K562 (cell line): ENCODE data around the gene ZSWIM6. TPM values are rescaled to one million over a fixed set of nuclear protein-coding genes. Genes with fewer than 3 reads are reported as not detected.

Experiments used
- ATAC-seq: fragments of 200-7000 bp; cut with Tn5 transposase; 3 replicates; pipeline ENCODE4 v1.9.1; 2020; ENCODE audit warnings: moderate library complexity
- BruUV-seq: library from RNA; stranded (reverse); fragments of 400-500 nt; replicated peaks from 2 replicates; lab custom pipeline; 2021; lab: Mats Ljungman, UMichigan
- CTCF ChIA-PET: fragments of 300-600 bp; formaldehyde crosslinking; extraction: SDS; loops from one replicate; lab custom pipeline; 2021; ENCODE audit warnings: low intra/inter-chr PET ratio; lab: Yijun Ruan, JAX
- POLR2A ChIA-PET: fragments of 300-600, 350-650 bp; sonication (Branson Sonifier 250); formaldehyde crosslinking; extraction: SDS; loops from one replicate; lab custom pipeline; 2021; ENCODE audit warnings: antibody characterized with exemption, inconsistent platforms; lab: Yijun Ruan, JAX
- DNase-seq, 4 experiments: peaks; one replicate each; pipeline versions ENCODE4 v3.0.0 to v3.0.0-alpha.2; 2011 to 2018; ENCODE audit warnings: low spot score in 3 of 4, mixed read lengths in 3 of 4; ENCODE audit errors: extremely low read depth in 1 of 4
- FAIRE-seq: peaks from 2 replicates; lab custom pipeline; 2011; peaks lifted over from hg19 to GRCh38; lab: Jason Lieb, UNC
- H2AFZ ChIP-seq: 2 replicates; pipeline ENCODE4 v1.6.0; 2011; ENCODE audit warnings: low read depth, low read length, control low read depth, inconsistent platforms
- H3K27ac ChIP-seq: fragments of 200-600 bp; 3 replicates; pipeline ENCODE4 v1.8.0; 2011; ENCODE audit warnings: low read depth, mild to moderate bottlenecking, control low read depth, inconsistent platforms, low read length, moderate library complexity, mixed read lengths; ENCODE audit errors: extremely low read depth
- H3K27me3 ChIP-seq, 2 experiments: fragments of 300-600 bp in 1 of 2; 2 replicates in 1 of 2; 3 replicates in 1 of 2; pipeline versions ENCODE4 v1.6.0 to v1.8.0; 2011; ENCODE audit warnings: inconsistent platforms in 2 of 2, low read length in 2 of 2, mild to moderate bottlenecking in 1 of 2, mixed read lengths in 1 of 2, moderate library complexity in 1 of 2; ENCODE audit not compliant: control insufficient read depth in 2 of 2, insufficient read depth in 2 of 2
- H3K36me3 ChIP-seq: fragments of 300-600 bp; 3 replicates; pipeline ENCODE4 v1.8.0; 2011; ENCODE audit warnings: mild to moderate bottlenecking, low read length, inconsistent platforms; ENCODE audit not compliant: control insufficient read depth, insufficient read depth
- H3K4me1 ChIP-seq, 2 experiments: fragments of 200-600 bp in 1 of 2; replicated peaks in 1 of 2; 2 replicates in 1 of 2; 3 replicates in 1 of 2; pipeline versions ENCODE4 v1.5.1 to v1.8.0; 2011; ENCODE audit warnings: inconsistent platforms in 2 of 2, low read length in 2 of 2, mild to moderate bottlenecking in 1 of 2, mixed read lengths in 1 of 2, moderate library complexity in 1 of 2; ENCODE audit not compliant: control insufficient read depth in 2 of 2, insufficient read depth in 2 of 2
- H3K4me2 ChIP-seq: 2 replicates; pipeline ENCODE4 v1.6.1; 2011; ENCODE audit warnings: low read length, control low read depth, inconsistent platforms, mixed read lengths; ENCODE audit not compliant: insufficient read depth
- H3K4me3 ChIP-seq: fragments of 200-600 bp; sonication (generic), shearing (Covaris generic); 2 replicates; pipeline ENCODE4 v1.5.1; 2016; ENCODE audit warnings: control low read depth, inconsistent platforms
- H3K79me2 ChIP-seq: fragments of 200-600 bp; 3 replicates; pipeline ENCODE4 v1.8.0; 2011; ENCODE audit warnings: low read length, inconsistent platforms; ENCODE audit not compliant: control insufficient read depth, insufficient read depth
- H3K9ac ChIP-seq, 2 experiments: 2 replicates each; pipeline versions ENCODE4 v1.6.0 to v1.6.1; 2011; ENCODE audit warnings: low read depth in 2 of 2, low read length in 2 of 2, control low read depth in 1 of 2, inconsistent platforms in 1 of 2, mild to moderate bottlenecking in 1 of 2, mixed read lengths in 1 of 2; ENCODE audit not compliant: insufficient read depth in 1 of 2
- H3K9me1 ChIP-seq: one replicate; pipeline ENCODE4 v1.6.0; 2011; ENCODE audit warnings: inconsistent platforms, mild to moderate bottlenecking, low read length, moderate library complexity; ENCODE audit not compliant: control insufficient read depth, insufficient read depth
- H3K9me3 ChIP-seq: replicated peaks from 2 replicates; pipeline ENCODE4 v1.5.1; 2011; ENCODE audit warnings: low read depth, low read length, inconsistent platforms; ENCODE audit not compliant: control insufficient read depth, insufficient read depth
- H4K20me1 ChIP-seq: replicated peaks from 2 replicates; pipeline ENCODE4 v1.6.1; 2011; ENCODE audit warnings: low read length, inconsistent platforms, mixed read lengths; ENCODE audit not compliant: control insufficient read depth, insufficient read depth
- ASH1L ChIP-seq: fragments of 450-650 bp; IDR thresholded peaks from 2 replicates; pipeline ENCODE4 v1.6.1; 2018; ENCODE audit warnings: borderline replicate concordance, mild to moderate bottlenecking, low read depth; ENCODE audit not compliant: partially characterized antibody
- ETV6 ChIP-seq, 3 experiments: fragments of 150-350 bp in 1 of 3; sonication (generic) in 1 of 3; formaldehyde crosslinking in 1 of 3; IDR thresholded peaks; 2 replicates each; pipeline versions ENCODE4 v1.6.1 to v1.8.0; 2014 to 2022; ENCODE audit warnings: borderline replicate concordance in 2 of 3, low read depth in 2 of 3, antibody characterized with exemption in 1 of 3, low read length in 1 of 3, mild to moderate bottlenecking in 1 of 3, missing genetic modification reagents in 1 of 3
- PBX2 ChIP-seq, 2 experiments: IDR thresholded peaks in 1 of 2; conservative IDR thresholded peaks in 1 of 2; 2 replicates each; pipeline ENCODE4 v1.6.1; 2016; ENCODE audit warnings: low read depth in 2 of 2, mild to moderate bottlenecking in 1 of 2, missing compliant biosample characterization in 1 of 2, missing genetic modification characterization in 1 of 2, moderate library complexity in 1 of 2
- TARDBP ChIP-seq: fragments of 450-650 bp; IDR thresholded peaks from 2 replicates; pipeline ENCODE4 v1.6.1; 2016
- ZFP30 ChIP-seq: fragments of 250-450 bp; sonication (Bioruptor Pico); IDR thresholded peaks from 2 replicates; pipeline ENCODE4 v1.8.0; 2022; ENCODE audit warnings: moderate library complexity, mild to moderate bottlenecking, inconsistent platforms, borderline replicate concordance
- ZNF780A ChIP-seq: fragments of 250-450 bp; sonication (Bioruptor Pico); IDR thresholded peaks from 2 replicates; pipeline ENCODE4 v1.5.0; 2021; ENCODE audit warnings: mild to moderate bottlenecking
- WGBS: fragments of 100-300 bp; shearing (Covaris generic); methylation state at CpG from one replicate; pipeline ENCODE4 v1.1.6; 2016; ENCODE audit warnings: low coverage, mixed read lengths; ENCODE audit not compliant: insufficient coverage; ENCODE audit errors: missing lambda C conversion rate; 5-methylcytosine and 5-hydroxymethylcytosine counted together
- in situ Hi-C: fragments of 300-500 bp; cut with MboI; formaldehyde crosslinking; loops from 4 replicates; pipeline ENCODE4 v1.15.0; 2018; ENCODE audit warnings: inconsistent platforms, mixed read lengths
- intact Hi-C: fragments of 100-400 bp; cut with micrococcal nuclease; formaldehyde crosslinking; loops from 2 replicates; pipeline ENCODE4 v1.14.2; 2022
- polyA plus RNA-seq, 8 experiments: library from polyadenylated mRNA; depleted of rRNA in 4 of 8; stranded (reverse) in 5 of 8; unstranded in 3 of 8; fragments of >200 nt; fragmentation: Nextera tagmentation in 2 of 8; fragmentation: Illumina TruSeq in 1 of 8; extraction: Ambion mirVana in 2 of 8; extraction: Trizol in 1 of 8; gene quantifications; 2 replicates each; pipeline versions ENCODE4 v1.2.1 to v1.2.3, GENCODE V29; 2011 to 2014; ENCODE audit warnings: inconsistent platforms in 1 of 8, missing spikeins in 1 of 8
- total RNA-seq, 7 experiments: library from RNA; depleted of rRNA in 6 of 7; stranded (reverse); fragments of >200 nt in 6 of 7; fragmentation: Illumina TruSeq in 2 of 7; extraction: Trizol in 2 of 7; gene quantifications; 2 replicates each; pipeline versions ENCODE4 v1.2.1 to v1.2.3, GENCODE V29; 2011 to 2021; ENCODE audit warnings: low replicate concordance in 1 of 7

Gene ZSWIM6
- total and polyA plus RNA-seq, 9 of the 15 experiments (the other 6 are each of a cell fraction or from before 2014, with no cell fraction given) = 0.81 to 3.2 (median 2.0) TPM

- no TSS peak for BruUV-seq
- CTCF ChIA-PET = no interaction called here
- no peaks in the 10 kb centered on the region for H4K20me1 ChIP-seq
Observed at GRCh38 chr5:61302200-61302563, 29.9 kb upstream of the ZSWIM6 start.

More at GRCh38 chr5:61302200-61302563, 29.9 kb upstream of the ZSWIM6 start:
- intact Hi-C loops (no loop called here), in situ Hi-C loops (no loop called here)
- Histone ChIP-seq H3K79me2 (no peaks in the 10 kb centered on the region), H3K27ac (no peak overlapping the region), H3K4me3 (no peak overlapping the region), H3K36me3 (no peaks in the 10 kb centered on the region), H3K9me1 (no peaks in the 10 kb centered on the region), H3K4me2 (no peak overlapping the region), H3K9ac (no peak overlapping the region), H3K4me1 (peaks cover 0 to 3% of the 10 kb centered on the region in 2 experiments; a peak in 1 of 5 replicates), H3K9me3 (no peaks in the 10 kb centered on the region), H3K27me3 (peaks cover 0 to 13% of the 10 kb centered on the region in 2 experiments; a peak in 1 of 5 replicates), H2AFZ (no peak overlapping the region)
- POLR2A ChIA-PET = no interaction called here
- 0% methylated on average over 4 of the region's 4 CpGs for WGBS
- ATAC-seq (no peak), DNase-seq (no peak), FAIRE-seq (no peak)
- TF ChIP-seq ETV6 (IDR thresholded peaks at IDR 0.05; ENCODE audit: borderline replicate concordance in 1 of 2, low read depth in 2 of 2, low read length in 1 of 2) = no peak
- TF ChIP-seq ETV6 (CRISPR knock-in tag; IDR thresholded peaks at IDR 0.05; ENCODE audit: borderline replicate concordance) = no peak
- no peak for TF ChIP-seq TARDBP
- TF ChIP-seq ZNF780A = no peak
- no peak for TF ChIP-seq ZFP30 (CRISPR knock-in tag)
- TF ChIP-seq ASH1L = no peak
- no peak for TF ChIP-seq PBX2 (CRISPR knock-in tag; IDR thresholded peaks at IDR 0.05; ENCODE audit: low read depth)
- no peak for TF ChIP-seq PBX2 (tag; conservative IDR thresholded peaks at IDR 0.05; ENCODE audit: low read depth)
